HCEC 1CT (cell line): ENCODE measurements around the gene HOXA2.
A peak's percentile ranks its signal among the peaks of the same experiment; 100 is the strongest.

ENCODE experiments used
- DNase-seq: peaks from one replicate; pipeline ENCODE4 v3.0.0-alpha.2; 2017

The HOXA2 gene

GRCh38 chr7:27124902-27125689 lies 22.6 kb upstream of the HOXA2 start:
- DNase-seq, result no peak

GRCh38 chr7:27124096-27124901 lies 21.8 kb upstream of the HOXA2 start:
- DNase-seq, result no peak

- no peak for DNase-seq
These were observed 21.1 kb upstream of the HOXA2 start for GRCh38 chr7:27123477-27124053.

- DNase-seq, result no peak
These were observed 20.6 kb upstream of the HOXA2 start for GRCh38 chr7:27123007-27123476.

GRCh38 chr7:27122077-27122910 lies 19.8 kb upstream of the HOXA2 start:
- no peak for DNase-seq

- no peak for DNase-seq
These were observed 19.2 kb upstream of the HOXA2 start for GRCh38 chr7:27121684-27122076.

- no peak for DNase-seq
These were observed 17.0 kb upstream of the HOXA2 start for GRCh38 chr7:27119412-27119911.

- DNase-seq, result no peak
These were observed 16.1 kb upstream of the HOXA2 start for GRCh38 chr7:27118580-27118979.

GRCh38 chr7:27117887-27118491 lies 15.5 kb upstream of the HOXA2 start:
- DNase-seq, result peak; percentile 58

GRCh38 chr7:27116962-27117886 lies 14.7 kb upstream of the HOXA2 start:
- DNase-seq, result no peak

- DNase-seq, result peak; percentile 24
These were observed 13.8 kb upstream of the HOXA2 start for GRCh38 chr7:27116031-27116961.

- DNase-seq, result peak; percentile 88
These were observed 12.9 kb upstream of the HOXA2 start for GRCh38 chr7:27115221-27116026.

GRCh38 chr7:27114881-27115220 lies 12.4 kb upstream of the HOXA2 start:
- no peak for DNase-seq

- DNase-seq, result peak; percentile 39
These were observed 11.7 kb upstream of the HOXA2 start for GRCh38 chr7:27113991-27114769.

- DNase-seq, result peak; percentile 89
These were observed 10.8 kb upstream of the HOXA2 start for GRCh38 chr7:27112955-27113949.

- no peak for DNase-seq
These were observed 9.9 kb upstream of the HOXA2 start for GRCh38 chr7:27112361-27112760.

- no peak for DNase-seq
These were observed 9.3 kb upstream of the HOXA2 start for GRCh38 chr7:27111751-27112277.
